Breast epithelium (tissue), 4 donors: ENCODE results near the gene GSDMA. TPM values are rescaled to one million over a fixed set of nuclear protein-coding genes. Genes with fewer than 3 reads are reported as not detected.
A peak's percentile ranks its signal among the peaks of the same experiment; 100 is the strongest.

Source experiments
- DNase-seq, 2 donors: peaks; one replicate each; pipeline ENCODE4 v3.0.0-alpha.2; 2019; ENCODE audit warnings: low spot score in 2 of 2
- H3K27ac ChIP-seq, 2 donors: fragments of 200-600 bp; sonication (generic) in 1 of 2; one replicate each; pipeline ENCODE4 v1.5.1; 2016 to 2019; ENCODE audit warnings: mild to moderate bottlenecking in 1 of 2
- H3K27me3 ChIP-seq, 2 donors: fragments of 200-600 bp; sonication (generic) in 1 of 2; one replicate each; pipeline versions ENCODE4 v1.5.1 to v1.6.0; 2017 to 2019; ENCODE audit warnings: control low read depth in 1 of 2, mild to moderate bottlenecking in 1 of 2
- H3K36me3 ChIP-seq: fragments of 200-600 bp; one replicate; pipeline ENCODE4 v1.5.1; 2019
- H3K4me1 ChIP-seq, 2 donors: fragments of 200-600 bp; sonication (generic); one replicate each; pipeline ENCODE4 v1.5.1; 2016 to 2019; ENCODE audit warnings: control low read depth in 1 of 2
- H3K4me3 ChIP-seq, 3 donors: fragments of 200-600 bp; sonication (generic); 1 replicate in 2 of 3; 2 replicates in 1 of 3; pipeline ENCODE4 v1.5.1; 2016 to 2019; ENCODE audit warnings: mild to moderate bottlenecking in 3 of 3, moderate library complexity in 2 of 3
- H3K9me3 ChIP-seq, 2 donors: fragments of 200-600 bp; sonication (generic) in 1 of 2; one replicate each; pipeline ENCODE4 v1.5.1; 2016 to 2019; ENCODE audit warnings: control low read depth in 1 of 2
- CTCF ChIP-seq, 3 donors: fragments of 450-650 bp; IDR thresholded peaks; one replicate each; pipeline ENCODE4 v1.5.1; 2016 to 2017; ENCODE audit warnings: antibody characterized with exemption in 3 of 3, mild to moderate bottlenecking in 3 of 3, moderate library complexity in 3 of 3
- POLR2A ChIP-seq: fragments of 450-650 bp; IDR thresholded peaks from one replicate; pipeline ENCODE4 v1.6.1; 2016; ENCODE audit warnings: antibody characterized with exemption, mild to moderate bottlenecking, moderate library complexity
- POLR2AphosphoS5 ChIP-seq, 3 donors: sonication (generic); formaldehyde crosslinking; IDR thresholded peaks; one replicate each; pipeline ENCODE4 v1.6.1; 2017; ENCODE audit warnings: antibody characterized with exemption in 3 of 3
- intact Hi-C: fragments of 100-400 bp; cut with DNase I; formaldehyde crosslinking; loops from one replicate; pipeline ENCODE4 v1.15.1; 2023; ENCODE audit warnings: low total_unique reads
- total RNA-seq, 3 donors: library from RNA; depleted of rRNA; stranded (reverse); fragments of >200 nt; gene quantifications; one replicate each; pipeline ENCODE4 v1.1.0, GENCODE V29; 2016

GSDMA gene
- total RNA-seq, 3 donors from 2014 or later: 0.44 to 3.4 TPM; not detected in 1

GRCh38 chr17:40019140-40019991, 56.6 kb downstream of the GSDMA start:
- Histone ChIP-seq H3K9me3 (no peaks in the 10 kb centered on the region), H3K4me1 (peaks cover 22 to 43% of the 10 kb centered on the region in 2 donors), H3K4me3 (no peak overlapping the region), H3K27me3 (no peaks in the 10 kb centered on the region), H3K36me3 (no peaks in the 10 kb centered on the region), H3K27ac (peak overlapping the region; percentile 53 to 92)
- no peak for DNase-seq
- intact Hi-C loops: no loop called here
- TF ChIP-seq POLR2AphosphoS5 (IDR thresholded peaks at IDR 0.05) (no peak), POLR2A (no peak)

- intact Hi-C loops: no loop called here
- no peaks in the 10 kb centered on the region for H3K27me3 ChIP-seq
- H3K9me3 ChIP-seq: no peaks in the 10 kb centered on the region
- no peak for DNase-seq
- TF ChIP-seq CTCF (IDR thresholded peaks at IDR 0.05): no peak
- no peak overlapping the region for H3K4me3 ChIP-seq
- H3K36me3 ChIP-seq: no peaks in the 10 kb centered on the region
- H3K27ac ChIP-seq: peak overlapping the region in 1 of 2 donors; percentile 92
- H3K4me1 ChIP-seq: peaks cover 22 to 43% of the 10 kb centered on the region in 2 donors
Observed at GRCh38 chr17:40020146-40020545, 57.3 kb downstream of the GSDMA start.

GRCh38 chr17:40021451-40021971, 58.7 kb downstream of the GSDMA start:
- peak in 1 of 2 donors; percentile 72 for DNase-seq
- Histone ChIP-seq H3K4me1 (peaks cover 29 to 54% of the 10 kb centered on the region in 2 donors), H3K4me3 (no peak overlapping the region), H3K27me3 (no peaks in the 10 kb centered on the region), H3K36me3 (no peaks in the 10 kb centered on the region), H3K9me3 (no peaks in the 10 kb centered on the region), H3K27ac (peak overlapping the region; percentile 41 to 64)
- no peak for TF ChIP-seq POLR2AphosphoS5 (IDR thresholded peaks at IDR 0.05)
- TF ChIP-seq POLR2A: no peak
- intact Hi-C loops: no loop called here

GRCh38 chr17:40022497-40022896, 59.7 kb downstream of the GSDMA start:
- Histone ChIP-seq H3K36me3 (no peaks in the 10 kb centered on the region), H3K27me3 (no peaks in the 10 kb centered on the region), H3K9me3 (no peaks in the 10 kb centered on the region), H3K4me1 (peaks cover 31 to 64% of the 10 kb centered on the region in 2 donors), H3K4me3 (no peak overlapping the region), H3K27ac (peak overlapping the region; percentile 41 to 64)
- intact Hi-C loops: no loop called here
- TF ChIP-seq POLR2A: no peak
- no peak for TF ChIP-seq POLR2AphosphoS5 (IDR thresholded peaks at IDR 0.05)
- no peak for TF ChIP-seq CTCF (IDR thresholded peaks at IDR 0.05)
- DNase-seq: no peak

GRCh38 chr17:40022961-40023541, 60.2 kb downstream of the GSDMA start:
- H3K27ac ChIP-seq: peak overlapping the region; percentile 40 to 41

GRCh38 chr17:40023590-40024292, 60.9 kb downstream of the GSDMA start:
- peak overlapping the region; percentile 33 to 40 for H3K27ac ChIP-seq
- H3K4me3 ChIP-seq: no peak overlapping the region
- no peak for TF ChIP-seq CTCF (IDR thresholded peaks at IDR 0.05)
- peak in 1 of 3 donors; percentile 61 for TF ChIP-seq POLR2AphosphoS5 (IDR thresholded peaks at IDR 0.05)
- H3K36me3 ChIP-seq: no peaks in the 10 kb centered on the region
- H3K9me3 ChIP-seq: no peaks in the 10 kb centered on the region
- no peak for DNase-seq
- peaks cover 19 to 54% of the 10 kb centered on the region in 2 donors for H3K4me1 ChIP-seq
- no peaks in the 10 kb centered on the region for H3K27me3 ChIP-seq
- intact Hi-C loops: no loop called here

More at GRCh38 chr17:40022961-40023541, 60.2 kb downstream of the GSDMA start:
- peaks cover 26 to 61% of the 10 kb centered on the region in 2 donors for H3K4me1 ChIP-seq
- no peaks in the 10 kb centered on the region for H3K27me3 ChIP-seq
- H3K9me3 ChIP-seq: no peaks in the 10 kb centered on the region
- no peaks in the 10 kb centered on the region for H3K36me3 ChIP-seq
- TF ChIP-seq POLR2AphosphoS5 (IDR thresholded peaks at IDR 0.05): no peak
- intact Hi-C loops: no loop called here
- DNase-seq: no peak
- H3K4me3 ChIP-seq: no peak overlapping the region
